IMR-90 (cell line): Measurements from ENCODE around the gene ITGA1. TPM values are rescaled to one million over a fixed set of nuclear protein-coding genes. Genes with fewer than 3 reads are reported as not detected.

Experiments used
- ATAC-seq: fragments of 200-7000 bp; cut with Tn5 transposase; 2 replicates; pipeline ENCODE4 v1.9.1; 2020; ENCODE audit warnings: low read depth, mild to moderate bottlenecking, moderate library complexity
- BruUV-seq: library from RNA; stranded (reverse); fragments of 400-500 nt; replicated peaks from 2 replicates; lab custom pipeline; 2021; lab: Mats Ljungman, UMichigan
- CTCF ChIA-PET: fragments of 300-600 bp; formaldehyde crosslinking; extraction: SDS; loops from one replicate; lab custom pipeline; 2021; ENCODE audit warnings: antibody characterized with exemption; lab: Yijun Ruan, JAX
- POLR2A ChIA-PET: fragments of 300-600 bp; sonication (Branson Sonifier 250); formaldehyde crosslinking; loops from one replicate; lab custom pipeline; 2022; ENCODE audit warnings: antibody characterized with exemption; ENCODE audit not compliant: unreplicated experiment; lab: Charles Lee
- DNase-seq: peaks from one replicate; pipeline ENCODE4 v3.0.0; 2013
- H2AFZ ChIP-seq: replicated peaks from 2 replicates; pipeline ENCODE3; 2013; ENCODE audit warnings: low read length, mild to moderate bottlenecking; ENCODE audit not compliant: poor library complexity
- H2AK5ac ChIP-seq: 2 replicates; pipeline ENCODE4 v1.6.1; 2013; ENCODE audit warnings: low read depth, low read length, inconsistent platforms
- H2AK9ac ChIP-seq: replicated peaks from 2 replicates; pipeline ENCODE3; 2013; ENCODE audit warnings: mild to moderate bottlenecking, low read depth, low read length, moderate library complexity; ENCODE audit not compliant: poor library complexity
- H2BK120ac ChIP-seq: 2 replicates; pipeline ENCODE4 v1.6.1; 2013; ENCODE audit warnings: low read depth, low read length, inconsistent platforms
- H2BK15ac ChIP-seq: 3 replicates; pipeline ENCODE4 v1.6.1; 2013; ENCODE audit warnings: low read depth, low read length, inconsistent platforms
- H2BK20ac ChIP-seq: 2 replicates; pipeline ENCODE4 v1.6.1; 2013; ENCODE audit warnings: low read depth, mild to moderate bottlenecking, inconsistent platforms, low read length, moderate library complexity
- H2BK5ac ChIP-seq: 2 replicates; pipeline ENCODE4 v1.6.1; 2013; ENCODE audit warnings: mild to moderate bottlenecking, low read depth, low read length, inconsistent platforms; ENCODE audit not compliant: poor library complexity, severe bottlenecking
- H3K14ac ChIP-seq: replicated peaks from 2 replicates; pipeline ENCODE4 v1.6.1; 2013; ENCODE audit warnings: low read depth, low read length, inconsistent platforms
- H3K18ac ChIP-seq: 2 replicates; pipeline ENCODE4 v1.6.1; 2013; ENCODE audit warnings: low read depth, low read length, control low read depth
- H3K23ac ChIP-seq: 2 replicates; pipeline ENCODE4 v1.6.1; 2013; ENCODE audit warnings: low read depth, low read length, inconsistent platforms
- H3K27ac ChIP-seq: 2 replicates; pipeline ENCODE4 v1.5.1; 2013; ENCODE audit warnings: mild to moderate bottlenecking, control low read depth, low read length; ENCODE audit not compliant: insufficient read depth
- H3K27me3 ChIP-seq: 2 replicates; pipeline ENCODE4 v1.6.1; 2013; ENCODE audit warnings: low read length; ENCODE audit not compliant: control insufficient read depth, insufficient read depth
- H3K36me3 ChIP-seq: 2 replicates; pipeline ENCODE4 v1.6.1; 2013; ENCODE audit warnings: low read length, mixed read lengths; ENCODE audit not compliant: control insufficient read depth, insufficient read depth
- H3K4ac ChIP-seq: 2 replicates; pipeline ENCODE4 v1.6.1; 2013; ENCODE audit warnings: low read depth, low read length, inconsistent platforms
- H3K4me1 ChIP-seq: 2 replicates; pipeline ENCODE4 v1.6.1; 2013; ENCODE audit warnings: low read length, mixed read lengths; ENCODE audit not compliant: control insufficient read depth, insufficient read depth
- H3K4me2 ChIP-seq: 2 replicates; pipeline ENCODE4 v1.6.1; 2013; ENCODE audit warnings: low read depth, mild to moderate bottlenecking, control low read depth, low read length, moderate library complexity
- H3K4me3 ChIP-seq: 2 replicates; pipeline ENCODE4 v1.5.1; 2013; ENCODE audit warnings: low read depth, mild to moderate bottlenecking, control low read depth, low read length, moderate library complexity; ENCODE audit not compliant: insufficient read depth
- H3K56ac ChIP-seq: 2 replicates; pipeline ENCODE4 v1.6.1; 2013; ENCODE audit warnings: low read length, inconsistent platforms; ENCODE audit not compliant: insufficient read depth; ENCODE audit errors: extremely low read depth
- H3K79me1 ChIP-seq, 2 experiments: 2 replicates each; pipeline ENCODE4 v1.6.1; 2013; ENCODE audit warnings: low read length in 2 of 2, inconsistent platforms in 1 of 2, low read depth in 1 of 2
- H3K9ac ChIP-seq: 2 replicates; pipeline ENCODE4 v1.6.1; 2013; ENCODE audit warnings: low read depth, low read length, control low read depth
- H3K9me1 ChIP-seq: 2 replicates; pipeline ENCODE4 v1.6.1; 2013; ENCODE audit warnings: low read length, inconsistent platforms; ENCODE audit not compliant: insufficient read depth
- H3K9me3 ChIP-seq: 2 replicates; pipeline ENCODE4 v1.6.1; 2013; ENCODE audit warnings: low read length; ENCODE audit not compliant: control insufficient read depth, insufficient read depth
- H4K20me1 ChIP-seq: 2 replicates; pipeline ENCODE4 v1.6.1; 2013; ENCODE audit warnings: low read length, inconsistent platforms; ENCODE audit not compliant: insufficient read depth
- H4K5ac ChIP-seq: 2 replicates; pipeline ENCODE4 v1.6.1; 2013; ENCODE audit warnings: mild to moderate bottlenecking, low read depth, low read length, control low read depth
- H4K8ac ChIP-seq, 2 experiments: 2 replicates each; pipeline ENCODE4 v1.6.1; 2013; ENCODE audit warnings: low read depth in 2 of 2, low read length in 2 of 2, control low read depth in 1 of 2, inconsistent platforms in 1 of 2
- H4K91ac ChIP-seq: 2 replicates; pipeline ENCODE4 v1.6.1; 2013; ENCODE audit warnings: low read depth, low read length, inconsistent platforms; ENCODE audit not compliant: insufficient read depth
- BHLHE40 ChIP-seq: fragments of 150-350 bp; IDR thresholded peaks from 2 replicates; pipeline ENCODE4 v1.6.1; 2016; ENCODE audit warnings: mild to moderate bottlenecking, low read depth, low read length
- MAFK ChIP-seq: IDR thresholded peaks from 2 replicates; pipeline ENCODE4 v1.6.1; 2012; ENCODE audit warnings: low read depth, low read length, improper control_type of control experiment
- MAZ ChIP-seq: IDR thresholded peaks from 2 replicates; pipeline ENCODE4 v1.6.1; 2012; ENCODE audit warnings: low read depth, mild to moderate bottlenecking, low read length, improper control_type of control experiment, moderate library complexity, borderline replicate concordance
- MXI1 ChIP-seq: IDR thresholded peaks from 2 replicates; pipeline ENCODE4 v1.6.1; 2012; ENCODE audit warnings: low read depth, mild to moderate bottlenecking, low read length, moderate library complexity, borderline replicate concordance
- RCOR1 ChIP-seq: IDR thresholded peaks from 2 replicates; pipeline ENCODE4 v1.6.1; 2012; ENCODE audit warnings: mild to moderate bottlenecking, low read length, improper control_type of control experiment; ENCODE audit not compliant: insufficient replicate concordance
- RFX5 ChIP-seq: IDR thresholded peaks from 2 replicates; pipeline ENCODE4 v1.8.0; 2012; ENCODE audit warnings: low read depth, mild to moderate bottlenecking, low read length, moderate library complexity
- SMC3 ChIP-seq: fragments of 150-350 bp; IDR thresholded peaks from 2 replicates; pipeline ENCODE4 v1.6.1; 2016; ENCODE audit warnings: low read depth, mild to moderate bottlenecking, antibody characterized with exemption, low read length, moderate library complexity
- WGBS, 2 experiments: methylation state at CpG; one replicate each; pipeline versions ENCODE4 v1.1.5 to v1.1.7; 2013; ENCODE audit warnings: missing lambda C conversion rate in 2 of 2; ENCODE audit not compliant: insufficient read length in 1 of 2; ENCODE audit errors: extremely low coverage in 2 of 2; 5-methylcytosine and 5-hydroxymethylcytosine counted together
- dilution Hi-C: fragments of 300-500 bp; cut with HindIII; formaldehyde crosslinking; loops from one replicate; pipeline ENCODE4 v1.14.3; 2018; ENCODE audit warnings: low sequenced_read_pairs; ENCODE audit not compliant: unreplicated experiment
- in situ Hi-C: fragments of 300-500 bp; cut with MboI; formaldehyde crosslinking; loops from 3 replicates; pipeline ENCODE4 v1.14.3; 2019; ENCODE audit warnings: low sequenced_read_pairs, inconsistent platforms, mixed read lengths
- intact Hi-C: fragments of 100-400 bp; cut with micrococcal nuclease; formaldehyde crosslinking; loops from 2 replicates; pipeline ENCODE4 v1.10.0; 2022
- polyA plus RNA-seq, 3 experiments: library from polyadenylated mRNA; depleted of rRNA; stranded (reverse); fragments of >200 nt; gene quantifications; 2 replicates each; pipeline ENCODE4 v1.2.3, GENCODE V29; 2012; ENCODE audit warnings: low replicate concordance in 1 of 3
- total RNA-seq: library from RNA; depleted of rRNA; stranded (reverse); fragments of >200 nt; gene quantifications from 2 replicates; pipeline ENCODE4 v1.2.3, GENCODE V29; 2012

ITGA1 gene
- total and polyA plus RNA-seq, 2 of the 4 experiments (the other 2 are of a cell fraction) = 22.3 to 95.2 TPM

GRCh38 chr5:52759331-52759730 is 28.4 kb upstream of the ITGA1 start:
- Histone ChIP-seq H2BK5ac (no peak overlapping the region), H2BK20ac (no peak overlapping the region), H4K5ac (no peak overlapping the region), H3K27ac (no peak overlapping the region), H3K4me2 (no peak overlapping the region), H3K4ac (no peak overlapping the region), H2BK120ac (no peak overlapping the region), H2AFZ (no peak overlapping the region), H3K56ac (no peak overlapping the region), H3K23ac (no peak overlapping the region), H3K18ac (no peak overlapping the region), H4K91ac (no peak overlapping the region), H3K79me1 (no peaks in the 10 kb centered on the region), H2BK15ac (0 out of 3 replicates have a peak overlapping the region, but pooled peaks have one; percentile 40), H4K20me1 (no peaks in the 10 kb centered on the region), H3K9ac (no peak overlapping the region), H4K8ac (no peak overlapping the region), H2AK9ac (no peak overlapping the region), H3K36me3 (no peaks in the 10 kb centered on the region), H3K4me1 (peaks cover 2% of the 10 kb centered on the region; the same call in 1 of the 2 replicates), H3K27me3 (no peaks in the 10 kb centered on the region), H3K4me3 (no peak overlapping the region), H3K14ac (no peak overlapping the region), H2AK5ac (no peak overlapping the region), H3K9me3 (no peaks in the 10 kb centered on the region), H3K9me1 (0 out of 2 replicates have a peak, but pooled peaks cover 3% of the 10 kb centered on the region)
- POLR2A ChIA-PET = interaction anchor here (0.5 kb wide), 1 partner anchor 145 kb away, joined by 3 read pairs; no protein-coding TSS in a partner anchor
- no TSS peak for BruUV-seq
- intact Hi-C loops (no loop called here), in situ Hi-C loops (no loop called here), dilution Hi-C loops (no loop called here)
- CTCF ChIA-PET = no interaction called here
- DNase-seq (peak; percentile 82), ATAC-seq (peak; percentile 63)
- WGBS, 2 experiments = no CpG with 5 or more reads among the region's 1 CpG
- no peak for TF ChIP-seq MAFK
- TF ChIP-seq BHLHE40 = no peak
- TF ChIP-seq SMC3 = no peak
- no peak for TF ChIP-seq MAZ
- TF ChIP-seq RFX5 = no peak
- TF ChIP-seq RCOR1 = no peak
- no peak for TF ChIP-seq MXI1
